HG02852 (cell line): ENCODE results near the gene ZNF277.
"Not testable (repeated sequence)": the region's sequence is repeated elsewhere in the genome, so short reads cannot be mapped to it uniquely, and the experiment has no call there.

ENCODE experiments used
- ATAC-seq: cut with Tn5 transposase; IDR thresholded peaks from one replicate; pipeline ENCODE4 v1.9.1; 2021; ENCODE audit warnings: mild to moderate bottlenecking, moderate library complexity; ENCODE audit not compliant: unreplicated experiment

Gene ZNF277

DNA sequence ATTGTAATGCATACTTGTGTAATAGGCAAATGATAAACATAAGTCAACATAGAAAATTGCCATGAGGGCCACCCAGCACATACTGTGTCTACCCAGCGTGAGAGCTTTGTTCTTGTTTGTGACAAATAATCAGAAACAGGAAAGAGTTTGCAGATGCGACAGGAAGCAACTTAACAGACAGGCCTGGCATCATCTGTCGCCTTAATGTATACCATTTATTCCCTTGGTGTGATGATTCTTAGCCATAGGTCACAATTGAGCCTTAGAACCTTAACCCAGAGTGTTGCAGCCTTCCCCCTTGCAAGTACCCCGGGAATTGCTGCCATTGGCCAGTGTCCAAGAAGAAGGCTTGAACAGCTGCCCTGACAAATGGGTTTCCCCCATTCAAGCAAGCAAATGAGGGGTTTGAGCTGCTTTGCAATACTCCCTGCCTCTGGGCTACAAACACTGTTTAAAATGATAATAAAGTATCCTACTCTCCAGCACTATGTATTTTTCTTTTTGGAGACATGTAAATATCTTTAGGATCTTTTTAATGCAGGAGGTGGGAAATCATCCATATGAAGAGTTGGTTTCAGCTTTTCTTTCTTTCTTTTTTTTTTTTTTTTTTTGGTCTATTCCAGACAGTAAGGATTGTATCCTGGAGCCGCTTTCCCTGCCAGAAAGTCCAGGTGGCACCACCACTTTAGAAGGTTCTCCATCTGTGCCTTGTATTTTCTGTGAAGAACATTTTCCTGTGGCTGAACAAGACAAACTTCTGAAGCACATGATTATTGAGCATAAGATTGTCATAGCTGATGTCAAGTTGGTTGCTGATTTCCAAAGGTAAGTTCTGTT, 80.0 kb downstream of the ZNF277 start:
- ATAC-seq: peak; percentile 71

DNA sequence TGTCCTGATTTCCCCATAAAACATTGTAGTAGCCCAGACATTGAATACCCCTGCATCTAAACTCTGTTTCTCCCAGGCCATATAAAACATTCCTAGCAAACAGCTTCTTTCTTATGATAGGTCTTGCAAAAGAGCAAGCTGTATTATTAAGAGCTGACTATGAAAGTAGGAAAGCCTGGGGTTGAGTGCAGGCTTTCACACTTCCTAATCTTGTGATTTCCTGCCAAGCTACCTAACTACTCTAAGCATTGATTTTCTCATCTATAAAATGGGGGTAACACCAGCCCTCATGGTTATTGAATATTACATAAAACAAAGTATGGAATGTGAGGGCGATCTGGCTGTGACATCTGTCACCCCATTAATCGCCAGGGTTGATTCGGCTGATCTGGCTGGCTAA, 81.8 kb downstream of the ZNF277 start:
- ATAC-seq: no peak

- no peak for ATAC-seq
Observed at GRCh38 chr7:112290065-112290464, 83.6 kb downstream of the ZNF277 start.

DNA sequence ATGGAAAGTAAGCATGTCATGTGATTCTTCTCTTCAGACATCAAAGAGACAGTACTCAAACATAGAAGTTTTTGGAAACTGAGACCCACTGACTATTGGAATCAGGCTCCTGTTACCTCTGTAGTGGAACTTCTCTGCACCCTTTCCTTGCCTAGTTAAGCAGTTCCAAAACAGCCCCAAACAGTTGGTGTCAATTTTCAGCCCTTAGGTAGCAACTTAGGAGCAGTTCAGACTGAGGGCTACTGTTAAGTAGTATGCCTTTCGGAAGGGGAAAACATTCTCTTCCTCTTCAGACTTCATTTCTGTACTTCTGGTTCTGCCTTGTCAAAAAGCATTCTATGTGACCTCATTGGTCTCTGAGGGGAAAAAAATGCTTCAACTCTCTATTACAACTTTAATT, 85.7 kb downstream of the ZNF277 start:
- ATAC-seq: no peak

- ATAC-seq: no peak
Observed at GRCh38 chr7:112293416-112293815, 86.9 kb downstream of the ZNF277 start.

DNA sequence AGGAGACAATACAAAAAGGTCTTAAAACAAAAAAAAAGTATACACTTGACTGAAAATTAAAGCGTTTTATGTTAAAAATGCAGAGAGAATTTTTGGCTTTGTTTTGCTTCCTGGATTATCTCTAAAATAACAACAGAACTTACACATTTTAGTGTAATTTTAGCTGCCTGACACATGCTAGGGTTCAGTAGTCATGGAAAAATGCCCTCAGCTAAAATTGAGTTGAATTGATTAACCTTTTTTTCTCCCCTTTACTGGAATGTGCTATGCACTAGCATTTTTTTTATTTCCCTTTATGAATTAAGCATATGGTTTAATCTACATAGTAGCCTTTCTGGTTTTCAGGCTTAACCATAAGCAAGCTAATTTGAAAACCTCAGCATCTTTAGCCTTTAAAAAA, 89.9 kb downstream of the ZNF277 start:
- no peak for ATAC-seq

- ATAC-seq: no peak
Observed at GRCh38 chr7:112297681-112298080, 91.2 kb downstream of the ZNF277 start.

DNA sequence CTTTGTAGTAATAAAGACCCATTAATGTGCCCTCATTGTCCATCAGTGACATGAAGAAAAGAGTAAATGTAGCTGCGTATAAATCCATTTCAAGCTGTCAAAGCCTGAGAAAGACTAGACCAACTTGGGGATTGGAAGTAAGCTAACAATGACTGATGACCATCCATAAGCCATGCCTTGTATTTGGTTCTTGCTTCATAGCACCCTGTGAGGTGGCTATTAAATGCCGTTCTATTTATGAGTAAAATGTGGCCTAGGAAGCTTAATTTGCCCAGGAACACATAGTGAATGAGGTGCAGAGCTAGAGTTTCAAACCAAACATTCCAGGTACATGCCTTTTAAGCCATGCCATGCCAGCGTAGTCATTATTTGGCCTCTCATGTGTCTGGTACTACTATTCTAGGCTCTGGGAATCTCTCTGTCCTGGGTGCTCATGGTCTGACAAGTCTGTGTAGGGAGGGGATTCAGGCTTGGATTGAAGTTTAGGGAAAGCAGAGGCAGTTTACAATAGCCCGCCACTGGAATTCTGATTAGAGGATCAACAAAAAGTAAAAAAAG, 92.1 kb downstream of the ZNF277 start:
- ATAC-seq: no peak

- no peak for ATAC-seq
Observed at GRCh38 chr7:112300072-112300471, 93.6 kb downstream of the ZNF277 start.

DNA sequence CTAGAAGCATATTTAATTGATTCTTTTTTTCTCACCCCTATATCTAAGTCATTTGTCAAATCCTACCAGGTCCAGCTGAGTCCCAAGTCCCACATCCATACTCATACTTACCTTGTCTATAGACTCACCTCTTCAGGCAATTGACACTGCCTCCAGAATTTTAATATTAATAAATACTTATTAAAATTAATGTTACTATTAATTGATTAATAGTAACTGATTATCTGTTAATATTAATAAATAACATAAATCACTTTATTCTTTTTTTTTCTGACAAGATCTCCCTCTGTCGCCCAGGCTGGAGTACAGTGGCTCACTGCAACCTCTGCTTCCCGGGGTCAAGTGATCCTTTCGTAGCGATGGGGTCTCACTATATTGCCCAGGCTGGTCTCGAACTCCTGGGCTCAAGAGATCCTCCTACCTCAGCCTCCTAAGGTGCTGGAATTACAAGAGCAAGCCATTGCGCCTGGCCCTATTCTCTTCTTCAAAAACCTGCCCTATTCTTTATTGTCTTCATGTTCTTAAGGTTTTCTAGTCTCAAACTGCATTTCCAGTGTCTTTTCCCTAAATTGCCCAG, 94.4 kb downstream of the ZNF277 start:
- no peak for ATAC-seq

GRCh38 chr7:112302566-112302965, 96.1 kb downstream of the ZNF277 start:
- ATAC-seq: no peak

DNA sequence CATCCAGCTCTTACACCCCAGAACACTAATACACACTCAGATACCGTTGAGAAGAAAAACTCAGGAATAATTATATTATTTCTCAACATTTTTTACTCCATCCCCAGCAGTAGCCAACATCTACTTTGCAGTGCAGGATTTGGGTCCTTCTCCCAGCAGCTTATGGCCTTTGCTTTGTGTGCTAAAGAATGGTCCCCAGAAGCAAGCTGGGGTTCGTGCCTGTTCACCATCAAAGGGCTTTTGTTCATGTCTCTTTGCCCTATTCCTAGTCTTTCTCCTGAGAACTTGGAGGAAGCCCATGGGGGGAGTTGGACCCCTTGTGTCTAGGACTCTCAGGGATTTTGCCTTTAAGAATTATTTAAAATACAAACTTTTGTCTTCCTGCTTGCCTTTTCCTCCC, 100.4 kb downstream of the ZNF277 start:
- no peak for ATAC-seq

- no peak for ATAC-seq
Observed at GRCh38 chr7:112307506-112307905, 101.0 kb downstream of the ZNF277 start.

DNA sequence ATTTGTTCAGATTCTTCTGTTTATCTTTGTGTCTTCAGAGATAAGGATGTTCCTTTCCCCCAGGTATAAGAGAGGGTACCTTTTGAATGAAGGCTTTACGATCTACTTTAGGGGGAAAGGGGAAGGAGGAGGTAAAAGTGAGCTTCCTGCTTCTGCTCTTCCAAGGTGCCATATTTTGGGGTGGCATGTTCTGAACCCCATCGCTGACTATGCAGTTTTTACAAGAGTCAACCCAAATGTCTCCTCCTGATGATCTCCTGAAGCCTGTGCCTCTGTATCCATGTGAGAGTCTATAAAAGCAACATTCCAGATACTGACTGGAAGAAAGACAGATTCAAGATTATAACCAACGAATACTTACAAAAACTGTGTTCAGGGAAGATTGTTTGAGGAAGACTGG, 102.5 kb downstream of the ZNF277 start:
- ATAC-seq: no peak

- ATAC-seq: not testable (repeated sequence)
Observed at GRCh38 chr7:112316803-112317202, 110.3 kb downstream of the ZNF277 start.

GRCh38 chr7:112322070-112322469, 115.6 kb downstream of the ZNF277 start:
- no peak for ATAC-seq

DNA sequence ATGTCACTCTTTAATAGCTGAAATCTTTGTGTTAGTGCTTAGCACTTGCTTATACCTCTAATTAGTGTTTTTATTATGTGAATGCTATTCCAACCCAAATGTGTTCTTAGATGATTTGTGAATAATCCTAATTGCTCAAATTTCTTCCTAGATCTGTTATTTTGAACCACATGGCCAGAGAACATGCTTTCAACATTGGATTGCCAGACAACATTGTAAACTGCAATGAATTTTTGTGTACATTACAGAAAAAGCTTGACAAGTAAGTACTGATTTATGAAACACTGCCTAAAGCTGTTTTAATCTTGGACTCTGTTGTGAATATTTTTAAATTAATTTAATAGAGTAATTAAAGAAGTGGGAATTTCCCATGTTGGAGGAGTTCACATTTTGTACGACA, 121.1 kb downstream of the ZNF277 start:
- ATAC-seq: no peak

GRCh38 chr7:112331492-112331891, 125.0 kb downstream of the ZNF277 start:
- ATAC-seq: no peak

- no peak for ATAC-seq
Observed at GRCh38 chr7:112334366-112334765, 127.9 kb downstream of the ZNF277 start.

GRCh38 chr7:112336261-112336660, 129.8 kb downstream of the ZNF277 start:
- no peak for ATAC-seq

DNA sequence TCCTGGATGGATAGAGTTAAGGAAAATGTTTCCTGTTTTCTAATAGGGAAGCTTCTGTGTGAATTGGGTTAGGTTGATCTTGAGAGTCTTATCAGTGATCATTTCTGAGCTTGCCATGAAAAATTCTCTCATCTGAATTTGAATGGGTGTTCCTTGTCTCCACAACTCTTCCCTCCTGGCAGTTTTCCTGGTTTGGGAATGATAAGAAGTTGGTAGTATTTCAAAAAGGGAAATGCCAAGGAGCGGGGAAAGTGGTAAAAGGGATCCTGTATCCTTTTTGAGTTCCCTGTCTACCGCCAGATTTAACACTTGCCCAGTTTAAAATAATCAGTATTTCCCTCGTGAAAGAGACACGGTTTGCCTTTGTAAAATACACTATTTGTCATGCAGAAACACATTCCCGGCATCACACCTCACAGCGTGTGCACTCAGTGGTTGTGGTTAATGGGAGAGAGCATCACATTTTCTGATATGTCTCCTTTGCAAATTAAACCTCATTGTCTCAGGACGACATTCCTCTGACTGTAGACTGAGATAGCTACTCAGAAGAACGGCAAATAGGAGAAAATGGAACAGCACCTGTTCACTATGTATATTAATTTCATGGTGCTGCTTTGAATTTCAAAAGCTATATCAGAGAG, 130.6 kb downstream of the ZNF277 start:
- ATAC-seq: no peak

GRCh38 chr7:112337892-112338291, 131.4 kb downstream of the ZNF277 start:
- no peak for ATAC-seq
